GM13977 (cell line): ENCODE results near the gene MRPL49.

Experiments used
- DNase-seq: peaks from one replicate; pipeline ENCODE4 v3.0.0; 2012; ENCODE audit warnings: low spot score
- in situ Hi-C: fragments of 300-500 bp; cut with MboI; formaldehyde crosslinking; loops from one replicate; pipeline ENCODE4 v1.12.0; 2022; ENCODE audit warnings: low sequenced_read_pairs, low pct_unique_long_range_greater_than_20kb, mixed read lengths, inconsistent platforms; ENCODE audit not compliant: unreplicated experiment
- TF ChIP-seq, protein P1 (sequence below): IDR thresholded peaks from 2 replicates; pipeline ENCODE4 v1.5.1; 2012; ENCODE audit warnings: mild to moderate bottlenecking, control low read depth; ENCODE audit not compliant: insufficient read depth; ENCODE audit errors: extremely low read depth, missing control alignments

MRPL49 gene

DNA sequence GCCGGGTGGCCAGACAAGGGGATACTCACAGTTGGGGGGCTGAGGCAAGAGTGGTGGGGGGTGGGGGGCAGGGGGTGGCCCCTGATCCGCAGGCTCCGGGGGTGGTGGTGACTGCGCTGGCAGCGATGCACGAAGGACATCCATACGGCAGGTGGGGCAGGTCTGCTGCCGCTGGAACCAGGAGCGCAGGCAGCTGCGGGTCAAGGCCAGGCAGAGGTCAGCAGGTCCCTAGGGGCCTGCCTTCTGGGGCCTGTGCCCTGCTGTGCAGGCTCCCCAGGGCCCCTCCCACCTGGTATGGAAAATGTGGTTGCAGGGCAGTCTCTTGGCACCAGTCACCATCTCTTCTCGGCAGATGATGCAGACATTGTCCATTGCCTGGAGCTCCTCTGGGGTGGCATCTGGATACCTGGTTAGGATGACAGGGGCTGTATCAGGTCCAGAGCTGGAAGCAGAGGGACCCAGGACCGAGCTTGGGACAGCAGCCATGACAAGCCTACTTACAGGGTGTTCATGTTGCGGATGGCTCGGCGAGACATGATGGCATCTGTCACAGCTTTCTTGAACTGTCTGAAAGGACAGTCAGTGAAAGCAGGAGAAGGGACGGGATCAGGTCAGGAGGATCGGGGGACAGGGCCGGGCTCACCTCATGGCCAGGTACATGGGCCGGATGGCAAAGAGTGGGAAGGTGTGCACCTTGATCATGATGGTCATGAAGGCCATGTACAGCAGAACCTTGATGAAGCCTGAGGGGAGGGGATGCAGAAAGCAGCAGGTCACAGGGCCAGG is 8.7 kb downstream of the MRPL49 start:
- no peak for DNase-seq
- TF ChIP-seq, protein P1, sequence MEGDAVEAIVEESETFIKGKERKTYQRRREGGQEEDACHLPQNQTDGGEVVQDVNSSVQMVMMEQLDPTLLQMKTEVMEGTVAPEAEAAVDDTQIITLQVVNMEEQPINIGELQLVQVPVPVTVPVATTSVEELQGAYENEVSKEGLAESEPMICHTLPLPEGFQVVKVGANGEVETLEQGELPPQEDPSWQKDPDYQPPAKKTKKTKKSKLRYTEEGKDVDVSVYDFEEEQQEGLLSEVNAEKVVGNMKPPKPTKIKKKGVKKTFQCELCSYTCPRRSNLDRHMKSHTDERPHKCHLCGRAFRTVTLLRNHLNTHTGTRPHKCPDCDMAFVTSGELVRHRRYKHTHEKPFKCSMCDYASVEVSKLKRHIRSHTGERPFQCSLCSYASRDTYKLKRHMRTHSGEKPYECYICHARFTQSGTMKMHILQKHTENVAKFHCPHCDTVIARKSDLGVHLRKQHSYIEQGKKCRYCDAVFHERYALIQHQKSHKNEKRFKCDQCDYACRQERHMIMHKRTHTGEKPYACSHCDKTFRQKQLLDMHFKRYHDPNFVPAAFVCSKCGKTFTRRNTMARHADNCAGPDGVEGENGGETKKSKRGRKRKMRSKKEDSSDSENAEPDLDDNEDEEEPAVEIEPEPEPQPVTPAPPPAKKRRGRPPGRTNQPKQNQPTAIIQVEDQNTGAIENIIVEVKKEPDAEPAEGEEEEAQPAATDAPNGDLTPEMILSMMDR: no peak
- in situ Hi-C loops: no loop called here

DNA sequence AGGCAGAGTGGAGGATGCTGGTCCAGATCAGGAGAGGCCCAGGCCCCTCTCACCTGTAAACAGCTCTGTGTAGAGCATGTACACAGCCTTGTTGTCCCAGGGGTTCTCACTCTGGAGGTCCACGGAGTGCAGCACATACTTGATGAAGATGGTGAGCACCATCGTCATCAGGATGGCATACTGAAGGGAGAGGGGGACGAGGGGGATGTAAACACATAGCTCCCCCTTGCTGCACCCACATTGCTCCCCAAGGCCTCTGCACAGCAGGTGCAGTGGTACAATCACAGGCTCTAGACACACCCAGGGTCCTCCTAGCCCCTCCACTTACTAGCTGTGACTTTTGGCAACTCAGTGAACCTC is 9.3 kb downstream of the MRPL49 start:
- DNase-seq: no peak
- TF ChIP-seq, protein P1: no peak
- in situ Hi-C loops: no loop called here

DNA sequence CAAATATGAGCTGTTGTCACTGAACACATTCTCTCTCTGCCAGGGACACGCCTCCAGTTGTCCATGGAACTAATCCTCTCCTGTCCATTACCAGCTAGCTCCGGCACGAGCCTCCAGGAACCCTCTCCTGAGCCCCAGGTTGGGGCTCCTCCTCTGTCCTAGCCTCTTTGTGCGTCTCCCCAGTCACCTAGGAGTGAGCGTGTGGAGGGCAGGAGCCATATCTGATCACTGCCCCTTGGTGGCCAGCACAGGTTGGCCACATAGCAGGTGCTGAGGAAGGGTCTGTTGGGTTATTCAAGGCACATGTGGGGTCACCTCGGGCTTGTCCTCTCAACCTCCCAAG is 9.7 kb downstream of the MRPL49 start:
- TF ChIP-seq, protein P1: no peak
- in situ Hi-C loops: no loop called here

DNA sequence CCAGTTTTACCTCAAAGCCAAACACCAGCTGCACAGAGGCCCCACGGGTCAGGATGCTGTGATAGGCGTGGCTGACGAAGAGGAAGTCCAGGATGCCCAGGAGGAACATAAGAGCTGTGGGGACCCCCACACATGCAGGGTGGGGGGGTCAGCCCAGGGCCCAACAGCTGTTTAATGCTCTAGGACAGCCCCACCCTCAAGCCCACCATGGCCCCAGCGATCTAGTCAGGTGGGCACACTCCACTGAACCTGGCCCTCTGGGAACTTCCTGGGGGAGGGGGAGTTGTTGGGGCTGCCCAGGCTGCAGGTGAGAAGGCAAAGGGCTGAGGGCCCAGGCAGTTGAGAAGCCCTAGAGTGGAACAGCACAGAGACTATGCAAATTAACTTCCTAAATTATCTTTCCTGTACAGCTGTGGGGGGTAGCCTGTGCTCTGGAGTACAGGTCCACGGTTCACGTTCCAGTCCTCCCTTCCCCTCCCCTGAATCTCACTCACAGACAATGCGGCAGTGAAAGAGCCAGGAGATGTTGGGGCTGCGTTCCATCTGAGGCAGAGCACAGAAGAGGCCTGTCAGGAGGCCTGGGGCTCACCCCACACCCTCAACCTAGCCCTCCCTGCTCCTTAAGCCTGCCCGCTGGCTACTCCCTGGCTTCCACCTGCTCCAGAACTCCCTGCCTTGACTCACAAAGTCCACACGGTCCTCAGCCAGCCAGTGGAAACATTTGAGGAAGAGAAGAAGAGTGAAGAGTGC is 10.3 kb downstream of the MRPL49 start:
- TF ChIP-seq, protein P1: no peak
- DNase-seq: peak; percentile 68
- in situ Hi-C loops: no loop called here

More for the DNA sequence above, 9.7 kb downstream of the MRPL49 start:
- DNase-seq: no peak

DNA sequence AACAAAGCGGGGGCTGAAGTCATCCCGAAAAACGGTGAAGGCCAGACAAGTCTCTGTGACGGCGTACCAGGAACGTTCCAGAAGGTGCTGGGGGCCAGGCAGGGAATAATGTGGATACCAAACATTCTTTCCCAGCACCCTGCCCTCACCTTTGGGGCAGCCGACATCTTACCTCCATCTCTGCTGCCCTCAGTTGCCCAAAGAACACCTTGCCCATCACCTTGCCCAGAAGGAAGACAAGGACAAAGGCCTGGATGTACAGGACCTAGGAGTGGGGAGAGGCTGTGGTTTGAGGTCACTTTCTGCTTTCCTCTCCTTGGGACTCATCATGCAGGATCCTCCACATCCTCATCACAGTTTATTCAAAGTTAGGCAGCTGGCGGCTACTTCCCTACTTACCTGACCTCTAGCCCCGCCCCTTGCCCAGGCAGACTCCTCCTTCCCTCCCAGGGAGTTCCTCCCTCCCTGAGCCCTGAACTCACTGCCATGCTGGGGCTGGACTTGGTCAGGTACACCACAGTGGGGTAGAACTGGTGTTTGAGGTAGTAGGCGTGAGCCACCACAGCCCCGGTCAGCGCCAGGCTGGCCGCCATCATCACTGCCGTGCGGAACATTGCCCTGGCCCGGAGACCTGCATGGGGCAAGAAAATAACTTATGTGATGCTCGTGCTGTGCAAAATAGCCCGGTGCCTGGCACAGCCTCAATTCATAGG is 11.0 kb downstream of the MRPL49 start:
- TF ChIP-seq, protein P1: no peak
- in situ Hi-C loops: no loop called here
- peak; percentile 72 for DNase-seq

DNA sequence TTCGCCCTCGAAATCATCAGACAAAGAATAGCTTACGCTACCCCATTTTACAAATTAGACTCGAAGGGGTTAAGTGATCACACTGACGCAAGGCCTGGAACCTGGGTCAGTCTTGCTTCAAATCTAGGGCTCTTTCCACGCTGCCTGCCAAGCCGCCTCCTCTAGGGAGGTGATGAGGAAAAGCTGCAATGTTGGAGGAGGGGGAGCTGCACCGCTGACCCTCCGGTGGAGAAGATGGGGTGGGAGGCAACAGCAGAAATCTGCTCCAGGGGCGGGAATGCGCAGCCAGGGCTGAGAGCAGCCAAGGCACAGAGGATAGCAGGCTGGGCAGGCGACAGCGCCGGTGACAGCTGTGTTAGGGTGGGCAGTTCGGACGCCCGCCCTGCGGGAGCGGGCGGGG is 11.6 kb downstream of the MRPL49 start:
- DNase-seq: no peak
- in situ Hi-C loops: no loop called here
- TF ChIP-seq, protein P1: no peak
